ENCODE data around the gene S1PR1. TPM values are rescaled to one million over a fixed set of nuclear protein-coding genes. Genes with fewer than 3 reads are reported as not detected.

S1PR1 gene
- total RNA-seq, 4 donors from 2014 or later = 2.8 to 31.1 (median 10.3) TPM

- Histone ChIP-seq H3K27ac (no peak overlapping the region), H3K36me3 (no peaks in the 10 kb centered on the region), H3K4me3 (no peak overlapping the region), H3K27me3 (peaks cover 0 to 10% (median 0%) of the 10 kb centered on the region in 4 donors), H3K4me1 (no peaks in the 10 kb centered on the region), H3K9me3 (no peaks in the 10 kb centered on the region)
- no peak for DNase-seq
- intact Hi-C loops (cut with DNase I) = loop anchor here (5.0 to 10.0 kb wide), 2 partner anchors 136 to 354 kb away; no protein-coding TSS in a partner anchor
- TF ChIP-seq POLR2A (IDR thresholded peaks at IDR 0.05) = no peak
- no peak for TF ChIP-seq CTCF (IDR thresholded peaks at IDR 0.05)
- 92 to 94% methylated on average over 4 of the region's 4 CpGs for WGBS, 2 donors
Measured at GRCh38 chr1:101280942-101281654, 44.3 kb downstream of the S1PR1 start.

GRCh38 chr1:101281751-101282150 is 44.9 kb downstream of the S1PR1 start:
- WGBS, 2 donors = 88 to 97% methylated on average over 3 of the region's 3 CpGs
- no peaks in the 10 kb centered on the region for H3K4me1 ChIP-seq
- no peak overlapping the region for H3K27ac ChIP-seq
- no peak overlapping the region for H3K4me3 ChIP-seq
- no peaks in the 10 kb centered on the region for H3K36me3 ChIP-seq
- DNase-seq = no peak
- TF ChIP-seq CTCF (IDR thresholded peaks at IDR 0.05) (no peak), POLR2A (IDR thresholded peaks at IDR 0.05) (no peak)
- no peaks in the 10 kb centered on the region for H3K9me3 ChIP-seq
- H3K27me3 ChIP-seq = peaks cover 0 to 10% (median 0%) of the 10 kb centered on the region in 4 donors
- intact Hi-C loops (cut with DNase I) = loop anchor here (5.0 to 10.0 kb wide), 2 partner anchors 137 to 354 kb away; no protein-coding TSS in a partner anchor

- no peak for TF ChIP-seq POLR2A (IDR thresholded peaks at IDR 0.05)
- TF ChIP-seq CTCF (IDR thresholded peaks at IDR 0.05) = no peak
- H3K36me3 ChIP-seq = no peaks in the 10 kb centered on the region
- 72 to 74% methylated on average over 10 of the region's 10 CpGs for WGBS, 2 donors
- H3K27ac ChIP-seq = no peak overlapping the region
- peaks cover 0 to 10% (median 0%) of the 10 kb centered on the region in 4 donors for H3K27me3 ChIP-seq
- no peaks in the 10 kb centered on the region for H3K9me3 ChIP-seq
- no peaks in the 10 kb centered on the region for H3K4me1 ChIP-seq
- no peak overlapping the region for H3K4me3 ChIP-seq
- no peak for DNase-seq
- intact Hi-C loops (cut with DNase I) = loop anchor here (5.0 to 10.0 kb wide), 2 partner anchors 138 to 355 kb away; no protein-coding TSS in a partner anchor
Measured at GRCh38 chr1:101282314-101283038, 45.7 kb downstream of the S1PR1 start.

- WGBS, 2 donors = 74 to 76% methylated on average over 3 of the region's 3 CpGs
Measured at GRCh38 chr1:101283443-101283842, 46.6 kb downstream of the S1PR1 start.

More at GRCh38 chr1:101283443-101283842, 46.6 kb downstream of the S1PR1 start:
- H3K4me3 ChIP-seq = no peak overlapping the region
- intact Hi-C loops (cut with DNase I) = loop anchor here (5.0 to 10.0 kb wide), 2 partner anchors 139 to 356 kb away; no protein-coding TSS in a partner anchor
- no peak overlapping the region for H3K27ac ChIP-seq
- H3K4me1 ChIP-seq = peaks cover 0 to 4% (median 0%) of the 10 kb centered on the region in 3 donors
- TF ChIP-seq POLR2A (IDR thresholded peaks at IDR 0.05) (no peak), CTCF (IDR thresholded peaks at IDR 0.05) (no peak)
- no peak for DNase-seq
- no peaks in the 10 kb centered on the region for H3K36me3 ChIP-seq
- H3K27me3 ChIP-seq = peaks cover 0 to 2% (median 0%) of the 10 kb centered on the region in 4 donors
- no peaks in the 10 kb centered on the region for H3K9me3 ChIP-seq
